Activated B cell treated with CpG ODN at 0.5 μM for 24 hours (primary cell): ENCODE measurements around the gene RNF180. TPM values are rescaled to one million over a fixed set of nuclear protein-coding genes. Genes with fewer than 3 reads are reported as not detected.

Source experiments
- ATAC-seq: fragments of 200-7000 bp; cut with Tn5 transposase; one replicate; pipeline ENCODE4 v1.10.0; 2021; ENCODE audit warnings: low read depth, mild to moderate bottlenecking, moderate library complexity
- CTCF ChIA-PET: fragments of 350-600 bp; sonication (Branson Sonifier 250); formaldehyde crosslinking; loops from one replicate; lab custom pipeline; 2021; ENCODE audit warnings: antibody characterized with exemption; lab: Charles Lee
- POLR2A ChIA-PET: fragments of 350-600 bp; sonication (Branson Sonifier 250); formaldehyde crosslinking; loops from one replicate; lab custom pipeline; 2021; ENCODE audit warnings: antibody characterized with exemption; lab: Charles Lee
- DNase-seq: peaks from one replicate; pipeline ENCODE4 v3.0.0; 2022
- H3K27ac Mint-ChIP-seq: one replicate; pipeline ENCODE4 v1.8.0; 2020; ENCODE audit warnings: mixed read lengths
- H3K27me3 Mint-ChIP-seq: one replicate; pipeline ENCODE4 v1.8.0; 2021; ENCODE audit warnings: mixed read lengths
- H3K36me3 Mint-ChIP-seq: one replicate; pipeline ENCODE4 v1.8.0; 2021; ENCODE audit warnings: low read depth, mixed read lengths
- H3K4me1 Mint-ChIP-seq: one replicate; pipeline ENCODE4 v1.8.0; 2021; ENCODE audit warnings: mixed read lengths
- H3K4me3 Mint-ChIP-seq: one replicate; pipeline ENCODE4 v1.8.0; 2020; ENCODE audit warnings: mild to moderate bottlenecking, mixed read lengths
- H3K9me3 Mint-ChIP-seq: one replicate; pipeline ENCODE4 v1.8.0; 2020; ENCODE audit warnings: mixed read lengths
- intact Hi-C: fragments of 100-400 bp; cut with micrococcal nuclease; formaldehyde crosslinking; loops from one replicate; pipeline ENCODE4 v1.15.1; 2024
- total RNA-seq: library from RNA; stranded (reverse); gene quantifications from 2 replicates; pipeline ENCODE4 v1.2.3, GENCODE V29; 2022
- TF ChIP-seq, protein P1 (sequence below): fragments of 200-600 bp; IDR thresholded peaks from one replicate; pipeline ENCODE4 v1.8.0; 2022; ENCODE audit warnings: antibody characterized with exemption, mild to moderate bottlenecking

The RNF180 gene
- total RNA-seq, 1 donor from 2014 or later = not detected

DNA sequence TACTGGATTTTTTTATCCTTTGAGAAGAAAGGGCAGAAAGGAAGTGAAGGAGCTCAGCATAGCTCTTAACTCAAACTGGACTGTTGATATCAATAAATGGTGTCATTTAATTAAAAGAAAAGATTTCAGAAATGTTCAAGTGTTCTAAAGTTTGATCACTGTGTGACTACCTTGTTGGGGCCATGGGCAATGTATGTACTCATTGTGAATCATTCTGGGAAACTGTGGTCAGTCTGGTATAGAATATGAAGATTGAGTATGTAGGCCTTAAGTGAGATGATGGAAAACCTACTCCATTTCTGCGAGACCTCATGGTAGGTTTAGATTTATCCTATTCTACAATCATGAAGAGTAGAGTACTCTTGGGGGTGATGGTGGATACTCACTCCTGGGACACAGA is 175.7 kb downstream of the RNF180 start:
- DNase-seq (no peak), ATAC-seq (no peak)
- intact Hi-C loops = no loop called here
- no peaks in the 10 kb centered on the region for H3K9me3 Mint-ChIP-seq
- H3K27me3 Mint-ChIP-seq = no peaks in the 10 kb centered on the region
- TF ChIP-seq, protein P1, sequence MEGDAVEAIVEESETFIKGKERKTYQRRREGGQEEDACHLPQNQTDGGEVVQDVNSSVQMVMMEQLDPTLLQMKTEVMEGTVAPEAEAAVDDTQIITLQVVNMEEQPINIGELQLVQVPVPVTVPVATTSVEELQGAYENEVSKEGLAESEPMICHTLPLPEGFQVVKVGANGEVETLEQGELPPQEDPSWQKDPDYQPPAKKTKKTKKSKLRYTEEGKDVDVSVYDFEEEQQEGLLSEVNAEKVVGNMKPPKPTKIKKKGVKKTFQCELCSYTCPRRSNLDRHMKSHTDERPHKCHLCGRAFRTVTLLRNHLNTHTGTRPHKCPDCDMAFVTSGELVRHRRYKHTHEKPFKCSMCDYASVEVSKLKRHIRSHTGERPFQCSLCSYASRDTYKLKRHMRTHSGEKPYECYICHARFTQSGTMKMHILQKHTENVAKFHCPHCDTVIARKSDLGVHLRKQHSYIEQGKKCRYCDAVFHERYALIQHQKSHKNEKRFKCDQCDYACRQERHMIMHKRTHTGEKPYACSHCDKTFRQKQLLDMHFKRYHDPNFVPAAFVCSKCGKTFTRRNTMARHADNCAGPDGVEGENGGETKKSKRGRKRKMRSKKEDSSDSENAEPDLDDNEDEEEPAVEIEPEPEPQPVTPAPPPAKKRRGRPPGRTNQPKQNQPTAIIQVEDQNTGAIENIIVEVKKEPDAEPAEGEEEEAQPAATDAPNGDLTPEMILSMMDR = no peak
- H3K36me3 Mint-ChIP-seq = no peaks in the 10 kb centered on the region
- no peak overlapping the region for H3K4me3 Mint-ChIP-seq
- ChIA-PET CTCF (no interaction called here), POLR2A (no interaction called here)
- H3K27ac Mint-ChIP-seq = no peak overlapping the region
- no peaks in the 10 kb centered on the region for H3K4me1 Mint-ChIP-seq

DNA sequence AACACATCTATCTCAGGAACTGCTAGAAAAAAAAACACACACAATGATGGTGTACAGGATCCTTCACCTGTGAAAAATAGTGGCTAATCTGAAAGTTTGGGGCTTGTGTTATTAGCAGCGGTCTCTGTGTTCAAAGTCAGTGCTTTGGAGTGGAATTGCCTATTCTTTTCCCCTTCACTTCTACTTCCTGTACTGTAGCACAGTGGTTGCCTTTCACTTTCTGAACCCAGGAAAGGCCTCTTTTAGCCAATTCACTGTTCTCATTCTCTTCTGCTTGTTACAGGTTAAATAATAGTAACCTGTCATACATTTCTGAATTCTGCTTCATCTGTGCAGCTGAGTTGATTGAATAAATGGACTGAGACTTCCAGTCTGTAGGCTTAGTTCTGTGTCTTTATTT is 178.9 kb downstream of the RNF180 start:
- no peaks in the 10 kb centered on the region for H3K4me1 Mint-ChIP-seq
- H3K9me3 Mint-ChIP-seq = no peaks in the 10 kb centered on the region
- ATAC-seq (no peak), DNase-seq (no peak)
- no peak overlapping the region for H3K4me3 Mint-ChIP-seq
- TF ChIP-seq, protein P1 = no peak
- intact Hi-C loops = no loop called here
- POLR2A ChIA-PET = no interaction called here
- CTCF ChIA-PET = no interaction called here
- H3K36me3 Mint-ChIP-seq = no peaks in the 10 kb centered on the region
- H3K27ac Mint-ChIP-seq = no peak overlapping the region
- no peaks in the 10 kb centered on the region for H3K27me3 Mint-ChIP-seq

DNA sequence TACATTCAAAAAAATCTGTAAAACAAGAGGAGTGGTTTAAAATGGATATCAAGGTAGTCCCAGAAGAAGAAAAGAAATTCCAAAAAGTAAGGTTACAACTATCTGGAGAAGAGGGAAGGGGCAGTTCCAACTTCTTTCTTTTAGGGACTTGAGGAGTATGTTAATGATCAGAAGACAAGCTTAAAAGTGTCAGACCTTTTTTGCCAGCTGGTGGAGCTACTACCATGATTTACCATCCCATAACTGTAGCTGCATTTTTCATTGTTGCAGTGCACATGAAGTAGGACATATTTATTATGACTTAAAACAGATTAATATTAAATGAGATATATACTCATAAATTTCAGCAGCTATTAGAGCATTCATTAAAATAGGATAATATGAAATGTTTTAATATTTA is 181.7 kb downstream of the RNF180 start:
- H3K36me3 Mint-ChIP-seq = no peaks in the 10 kb centered on the region
- no peak overlapping the region for H3K4me3 Mint-ChIP-seq
- CTCF ChIA-PET = no interaction called here
- ATAC-seq = no peak
- H3K4me1 Mint-ChIP-seq = no peaks in the 10 kb centered on the region
- no peak for DNase-seq
- TF ChIP-seq, protein P1 = no peak
- POLR2A ChIA-PET = no interaction called here
- H3K27ac Mint-ChIP-seq = no peak overlapping the region
- peaks cover 2% of the 10 kb centered on the region for H3K9me3 Mint-ChIP-seq
- H3K27me3 Mint-ChIP-seq = no peaks in the 10 kb centered on the region
- intact Hi-C loops = no loop called here

DNA sequence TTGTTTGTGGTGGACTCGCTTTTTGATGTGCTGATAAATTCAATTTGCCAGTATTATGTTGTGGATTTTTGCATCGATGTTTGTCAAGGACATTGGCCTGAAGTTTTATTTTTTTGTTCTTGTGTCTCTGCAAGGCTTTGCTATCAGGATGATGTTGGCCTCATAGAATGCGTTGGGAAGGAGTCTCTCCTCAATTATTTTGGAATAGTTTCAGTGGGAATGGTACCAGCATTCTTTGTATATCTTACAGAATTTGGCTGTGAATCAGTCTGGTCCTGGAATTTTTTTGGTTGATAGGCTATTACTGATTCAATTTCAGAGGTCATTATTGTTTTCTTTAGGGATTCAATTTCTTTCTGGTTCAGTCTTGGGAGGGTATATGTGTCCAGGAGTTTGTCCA is 198.8 kb downstream of the RNF180 start:
- peaks cover 10% of the 10 kb centered on the region for H3K9me3 Mint-ChIP-seq
- no peak overlapping the region for H3K4me3 Mint-ChIP-seq
- H3K27me3 Mint-ChIP-seq = no peaks in the 10 kb centered on the region
- CTCF ChIA-PET = no interaction called here
- H3K4me1 Mint-ChIP-seq = no peaks in the 10 kb centered on the region
- no peaks in the 10 kb centered on the region for H3K36me3 Mint-ChIP-seq
- no peak for DNase-seq
- intact Hi-C loops = no loop called here
- no peak for ATAC-seq
- POLR2A ChIA-PET = no interaction called here
- no peak overlapping the region for H3K27ac Mint-ChIP-seq
- TF ChIP-seq, protein P1 = no peak

DNA sequence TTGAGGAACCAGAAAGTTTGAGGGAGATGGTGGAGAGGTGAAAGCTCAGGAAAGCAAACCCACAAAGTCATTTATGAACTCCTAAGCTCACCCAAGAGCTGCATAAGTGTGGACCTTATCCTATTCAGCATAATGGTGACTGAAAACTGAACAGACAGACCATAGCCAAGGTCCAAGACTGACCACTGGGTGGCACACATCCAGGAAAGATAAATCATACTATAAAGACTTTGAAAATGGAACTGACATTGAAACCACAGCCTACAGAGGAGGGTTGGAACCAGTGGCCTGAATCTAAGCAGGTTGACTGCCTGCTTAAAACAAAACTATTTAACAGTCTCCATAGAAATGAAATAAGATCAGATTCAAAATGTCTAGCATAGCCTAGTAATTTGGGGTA is 219.1 kb downstream of the RNF180 start:
- Mint-ChIP-seq H3K27ac (no peak overlapping the region), H3K27me3 (no peaks in the 10 kb centered on the region), H3K4me1 (no peaks in the 10 kb centered on the region), H3K9me3 (no peaks in the 10 kb centered on the region), H3K4me3 (no peak overlapping the region), H3K36me3 (no peaks in the 10 kb centered on the region)
- ATAC-seq = no peak
- POLR2A ChIA-PET = no interaction called here
- no peak for DNase-seq
- CTCF ChIA-PET = no interaction called here
- intact Hi-C loops = no loop called here
- TF ChIP-seq, protein P1 = no peak
